GM19238 (cell line): ENCODE results near the gene DMKN.
"Not testable (repeated sequence)": the region's sequence is repeated elsewhere in the genome, so short reads cannot be mapped to it uniquely, and the experiment has no call there.

Source experiments
- DNase-seq: peaks from one replicate; pipeline ENCODE4 v3.0.0; 2011; ENCODE audit warnings: low spot score; ENCODE audit not compliant: insufficient read length

DMKN gene

DNA sequence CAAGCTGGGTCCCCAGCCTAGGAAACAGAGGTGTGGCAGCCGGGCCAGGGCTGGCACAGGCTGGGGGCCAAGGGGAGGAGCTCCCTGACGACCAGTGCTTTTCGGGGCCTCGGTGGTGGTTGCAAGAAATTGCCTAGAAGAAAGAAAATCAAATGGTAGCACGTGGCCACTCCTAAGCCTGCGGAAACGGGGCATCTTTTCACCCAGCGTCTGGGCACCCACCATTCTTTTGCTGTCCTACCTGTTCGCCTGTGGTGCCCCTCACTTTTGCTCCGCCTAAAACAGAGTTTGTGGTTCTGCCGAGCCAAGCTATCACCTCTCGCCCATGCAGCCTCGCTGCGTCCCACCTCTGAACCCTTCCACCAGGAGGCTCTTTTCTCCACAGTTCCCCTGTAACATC lies 16.0 kb downstream of the DMKN start:
- no peak for DNase-seq

DNA sequence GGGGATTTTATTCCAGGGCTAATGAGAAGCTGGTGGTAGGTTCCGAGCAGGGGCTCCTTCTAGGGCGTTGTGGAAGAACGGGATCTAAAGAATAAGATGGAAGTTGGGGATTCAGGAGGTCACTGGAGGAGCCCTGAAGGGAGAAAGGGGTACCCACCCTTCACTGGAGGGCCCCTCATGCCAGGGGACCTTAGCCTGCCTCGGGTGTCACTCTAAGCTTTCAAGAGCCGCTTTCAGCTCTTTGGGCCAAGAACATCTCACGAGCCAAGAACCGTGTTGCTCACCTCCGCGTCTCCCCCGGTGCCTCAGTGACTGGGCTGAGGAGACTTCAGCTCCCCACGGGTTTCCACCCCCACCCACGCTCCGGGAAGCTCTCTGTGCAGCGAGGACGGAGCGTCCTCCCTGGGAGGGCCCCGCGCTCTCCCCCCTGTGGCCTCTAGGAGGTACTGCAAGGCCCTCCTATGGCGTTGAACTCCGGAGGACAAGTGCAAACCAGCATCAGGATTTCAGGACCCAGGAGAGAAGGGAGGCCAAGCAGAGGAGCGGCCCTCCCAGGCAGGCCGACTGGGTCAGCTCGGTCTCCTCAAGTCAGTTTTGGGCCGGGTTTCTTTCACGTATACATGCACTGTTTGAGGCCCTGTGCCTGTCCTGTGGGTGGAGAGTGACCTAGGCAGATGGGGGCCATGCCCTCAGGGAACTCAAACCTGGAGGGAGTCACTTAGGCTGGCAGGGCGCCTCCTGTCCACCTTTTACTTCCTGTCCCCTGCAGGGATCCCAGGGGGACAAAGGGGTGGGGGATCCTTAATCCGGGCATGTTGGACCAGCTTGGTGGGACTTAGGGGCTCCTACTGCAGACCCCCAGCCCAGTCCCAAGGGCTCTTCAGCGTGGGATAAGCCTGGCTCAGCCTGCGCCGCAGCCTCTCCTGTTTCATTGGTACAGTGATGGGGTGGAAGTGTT lies 18.1 kb downstream of the DMKN start:
- DNase-seq, result peak; percentile 87

DNA sequence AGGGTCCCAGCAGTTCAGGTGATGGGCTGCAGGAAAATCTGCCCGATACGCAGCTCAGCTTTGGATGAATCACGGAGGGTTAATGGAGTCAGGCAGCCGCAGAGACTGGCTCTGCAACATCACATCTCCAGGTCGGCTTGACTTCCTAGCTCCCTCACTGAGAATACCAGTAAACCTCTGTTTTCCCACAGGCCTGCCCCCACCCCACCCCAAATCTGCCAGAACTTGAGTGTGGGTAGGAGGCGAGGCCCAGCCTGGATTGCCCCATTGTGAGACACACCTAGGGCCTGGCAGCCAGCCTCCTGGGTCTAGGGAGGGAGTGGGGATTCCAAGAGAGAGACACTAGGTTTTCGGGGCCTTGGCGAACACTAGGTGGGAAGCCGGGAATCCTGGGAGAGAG lies 19.5 kb downstream of the DMKN start:
- DNase-seq, result no peak

DNA sequence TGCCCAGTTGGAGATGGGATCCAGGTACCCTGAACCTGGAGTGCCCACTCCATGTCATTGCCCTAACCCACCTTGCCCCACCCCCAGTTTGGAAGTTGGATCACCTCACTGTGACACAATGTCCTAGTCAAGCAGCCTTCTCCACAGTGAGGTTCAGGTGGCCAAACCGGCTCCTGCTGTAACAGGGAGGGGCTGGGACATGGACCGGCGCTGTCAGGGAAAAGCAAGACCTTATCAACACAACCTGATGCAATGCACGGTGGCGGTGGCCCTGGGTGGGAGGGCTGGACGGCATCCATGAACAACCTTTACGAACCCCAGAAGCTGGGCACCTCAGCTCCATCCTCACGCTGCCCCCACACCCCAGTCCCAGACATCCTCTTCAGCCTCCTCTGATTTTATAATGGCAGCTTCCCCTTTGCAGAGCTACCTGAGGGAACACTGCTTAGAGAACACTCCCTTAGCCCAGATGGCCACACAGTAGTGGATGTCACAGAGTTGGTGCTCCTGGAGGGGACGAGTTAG lies 21.6 kb downstream of the DMKN start:
- no peak for DNase-seq

DNA sequence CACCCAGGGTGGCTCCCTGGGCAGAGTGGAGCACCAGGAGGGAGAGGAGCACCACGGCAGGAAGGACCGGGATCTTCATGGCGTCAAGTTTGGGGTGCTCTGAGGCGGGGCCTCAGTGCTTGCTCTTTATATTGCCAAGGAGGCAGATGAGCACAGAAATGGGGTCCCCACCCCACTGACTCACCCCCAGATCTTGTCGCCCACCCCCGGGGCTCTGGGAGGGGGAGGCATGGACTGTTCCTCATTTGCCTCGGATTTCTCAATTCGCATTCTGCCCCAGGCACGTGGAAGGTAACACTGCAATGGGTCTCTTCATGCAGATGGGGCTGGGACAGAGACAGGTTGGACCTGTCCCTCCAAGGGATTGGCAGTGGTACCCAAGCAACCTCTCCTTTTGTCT lies 23.1 kb downstream of the DMKN start, which contains the start of gene KRTDAP:
Gene KRTDAP, minus strand, starts transcription at position 101 of the 400 bp plus-strand sequence. Its CDS starts 22 bp downstream, at position 79.
- no peak for DNase-seq

DNA sequence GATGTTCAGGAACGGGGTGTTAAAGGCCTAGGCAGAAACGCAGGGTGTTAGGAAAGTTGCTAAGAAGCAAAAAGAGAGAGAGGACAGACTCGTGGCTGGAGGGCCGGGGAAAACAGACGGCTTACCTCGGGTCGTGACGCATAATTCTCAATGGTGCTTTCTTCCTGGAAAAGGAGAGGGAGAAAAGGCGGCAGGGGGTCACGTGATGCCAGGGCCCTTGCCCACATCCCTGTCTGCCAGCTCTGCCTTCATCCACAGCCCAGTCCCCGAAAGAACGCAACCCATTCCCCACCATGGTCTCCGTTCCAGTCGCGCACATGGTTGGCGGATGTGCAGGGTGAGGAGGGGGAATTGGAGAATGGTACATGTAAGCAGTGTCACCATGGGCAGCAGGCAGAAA lies 24.8 kb downstream of the DMKN start:
- DNase-seq, result no peak

DNA sequence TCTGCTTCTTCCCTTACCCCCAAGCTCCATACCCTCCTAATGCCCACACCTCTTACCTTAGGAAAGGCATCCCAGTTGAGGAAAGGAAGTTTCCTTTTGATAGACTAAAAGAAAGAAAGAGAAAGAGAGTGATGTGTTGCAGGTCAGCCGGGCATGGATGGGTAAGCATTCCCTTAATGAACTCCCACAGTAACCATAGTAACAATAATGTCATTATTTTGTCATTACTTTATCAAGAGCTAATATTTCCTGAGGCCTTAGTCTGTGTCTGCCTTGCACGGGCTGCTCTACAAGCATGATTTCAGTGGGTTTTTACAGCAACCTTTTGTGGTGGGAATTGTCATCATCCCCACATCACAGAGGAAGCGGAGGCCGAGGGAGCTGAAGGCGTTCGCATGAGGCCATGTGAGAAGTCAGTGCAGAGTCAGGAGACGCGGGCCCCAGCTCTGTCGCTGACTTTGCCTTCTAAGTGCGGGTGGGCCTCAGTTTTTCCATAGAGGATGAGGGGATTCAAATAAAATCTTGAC lies 25.7 kb downstream of the DMKN start:
- DNase-seq, result no peak

DNA sequence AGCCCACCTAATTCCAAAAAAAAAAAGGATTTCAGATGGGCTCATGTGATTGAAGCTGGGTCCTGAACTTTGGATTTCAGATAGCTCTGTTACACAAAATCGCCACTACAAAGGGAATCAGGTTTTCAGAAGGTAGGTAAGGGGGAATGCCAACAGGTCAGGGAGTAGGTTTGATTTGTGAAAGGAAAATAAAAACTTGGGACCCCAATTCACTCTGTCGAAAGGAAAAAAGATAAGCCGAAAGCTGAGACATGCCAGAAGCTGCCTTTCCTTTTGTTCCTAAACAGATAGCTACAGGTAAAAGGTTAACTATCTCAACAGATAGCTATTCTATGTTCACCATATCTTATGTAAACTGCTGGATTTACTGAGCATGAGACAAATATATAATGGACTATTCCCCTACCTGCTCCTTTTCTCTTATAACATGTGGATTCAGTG lies 27.2 kb downstream of the DMKN start:
- no peak for DNase-seq

DNA sequence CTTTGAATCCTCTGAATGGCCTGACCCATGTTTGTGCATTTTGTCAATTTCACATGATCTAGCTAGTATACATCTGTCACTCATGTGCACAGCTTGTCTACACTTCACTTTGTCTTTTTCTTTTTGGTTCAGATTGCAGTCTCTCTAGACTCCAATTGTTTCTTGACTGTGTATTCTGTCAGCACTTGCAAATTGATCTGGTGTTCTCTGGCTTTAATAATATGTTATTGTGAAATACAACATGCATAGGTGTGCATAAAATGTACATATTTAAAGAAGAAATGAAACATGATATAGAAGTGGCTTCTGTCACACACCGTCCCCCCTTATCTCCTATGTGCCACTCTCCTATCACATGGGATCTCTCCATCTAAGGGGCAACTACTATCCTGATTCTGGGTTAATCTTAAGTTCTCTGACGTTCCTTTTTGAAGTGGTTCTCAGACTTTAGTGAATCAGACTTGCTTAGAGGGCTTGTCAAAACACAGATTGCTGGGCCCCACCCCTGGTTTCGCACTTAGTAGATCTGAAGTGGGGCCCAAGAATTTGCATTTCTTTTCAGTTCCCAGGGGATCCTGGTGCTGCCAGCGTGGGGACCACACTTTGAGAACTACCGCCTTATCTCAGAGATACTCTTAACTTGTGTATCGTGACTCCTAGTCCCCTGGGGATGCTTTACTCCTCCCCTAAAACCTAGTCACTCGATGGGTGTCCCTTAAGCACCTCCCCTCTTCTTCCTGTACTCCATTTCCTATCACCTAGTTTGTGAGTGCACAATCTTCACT lies 29.0 kb downstream of the DMKN start:
- DNase-seq, result peak; percentile 71

DNA sequence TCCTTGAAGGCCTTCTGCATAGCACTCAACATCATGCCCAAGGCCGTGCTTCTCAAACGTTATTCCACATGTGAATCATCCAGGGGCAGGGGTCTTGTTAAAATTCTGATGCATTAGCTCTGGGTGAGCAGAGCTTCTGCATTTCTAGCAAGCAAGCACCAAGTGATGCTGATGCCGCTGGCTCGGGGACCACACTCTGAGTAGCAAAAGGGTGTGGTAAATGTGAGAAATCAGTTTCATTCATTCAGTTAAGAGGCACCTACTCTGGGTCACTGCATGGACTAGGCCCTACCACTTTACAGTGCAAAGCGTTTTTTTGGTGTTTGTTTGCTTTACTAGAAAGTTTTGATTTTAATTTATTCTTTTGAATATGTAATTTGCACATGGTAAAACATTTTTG lies 30.4 kb downstream of the DMKN start:
- DNase-seq, result no peak

DNA sequence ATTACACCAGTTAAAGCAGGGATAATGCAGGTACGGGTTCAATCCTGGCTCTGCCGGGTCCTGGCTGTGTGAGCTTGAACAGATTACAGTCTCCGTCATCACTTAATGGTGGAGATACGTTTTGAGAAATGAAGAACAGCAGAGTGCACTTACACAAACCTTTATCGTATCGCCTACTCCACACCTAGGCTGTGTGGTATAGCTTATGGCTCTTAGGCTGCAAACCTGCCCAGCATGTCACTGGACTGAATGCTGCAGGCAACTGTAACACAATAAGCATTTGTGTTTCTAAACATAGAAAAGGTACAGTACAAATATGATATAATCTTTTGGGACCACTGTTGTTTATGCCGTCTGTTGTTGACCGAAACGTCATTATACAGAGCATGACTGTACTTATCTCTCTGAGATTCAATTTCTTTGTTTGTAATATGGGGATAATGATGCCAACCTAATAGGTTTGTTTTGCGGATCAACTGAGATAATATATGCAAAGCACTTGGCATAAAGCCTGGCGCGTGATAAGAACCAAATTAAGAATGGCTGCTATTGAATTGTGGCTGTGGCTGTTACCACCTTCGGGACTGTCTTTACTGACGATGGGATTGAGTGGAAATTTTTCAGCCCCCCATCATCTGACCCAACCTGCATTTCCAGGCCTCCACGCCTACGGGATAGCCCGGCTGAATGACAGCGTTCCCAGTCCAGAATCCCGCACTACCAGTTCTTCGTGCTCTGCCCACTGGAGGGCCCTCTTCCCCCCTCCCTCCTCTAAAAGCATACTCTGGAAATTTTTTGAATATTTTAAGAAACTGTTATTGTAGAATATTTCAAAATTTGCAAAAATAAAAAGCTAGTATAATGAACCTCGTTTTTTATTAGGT lies 34.4 kb downstream of the DMKN start:
- DNase-seq, result no peak

DNA sequence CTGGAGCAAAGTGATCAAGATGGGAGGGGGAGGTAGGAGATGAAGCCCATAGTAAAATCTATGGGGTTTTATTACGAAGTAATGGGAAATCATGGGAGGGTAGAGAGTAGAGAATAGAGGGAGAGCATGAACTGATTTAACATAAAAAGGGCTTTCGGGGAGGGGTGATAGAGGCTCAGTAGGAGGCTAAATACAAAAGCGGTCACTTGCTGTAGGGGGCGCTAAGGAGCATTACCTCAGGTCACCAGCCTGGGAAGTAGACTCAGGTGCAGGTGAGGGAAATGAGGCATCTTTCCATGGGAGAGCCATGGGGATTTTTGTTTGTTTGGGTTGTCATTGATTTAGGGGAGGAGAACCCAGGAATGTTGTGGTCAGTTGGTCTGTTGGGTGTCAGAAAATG lies 37.3 kb downstream of the DMKN start:
- no peak for DNase-seq

DNA sequence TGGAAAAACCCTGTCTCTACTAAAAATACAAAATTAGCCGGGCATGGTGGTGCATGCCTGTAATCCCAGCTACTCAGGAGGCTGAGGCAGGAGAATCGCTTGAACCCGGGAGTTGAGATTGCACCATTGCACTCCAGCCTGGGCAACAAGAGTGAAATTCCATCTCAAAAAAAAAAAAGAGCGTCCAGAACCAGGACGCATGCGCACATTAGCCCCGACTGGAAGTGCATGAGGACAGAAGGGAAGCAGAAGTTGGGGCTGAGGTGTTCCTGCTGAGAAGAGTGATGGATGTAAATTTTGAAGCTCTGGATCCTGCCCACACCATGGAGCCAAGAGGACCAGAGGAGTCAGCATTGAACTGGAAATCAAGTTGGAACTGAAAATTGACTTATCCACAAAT lies 38.9 kb downstream of the DMKN start:
- DNase-seq, result not testable (repeated sequence)

DNA sequence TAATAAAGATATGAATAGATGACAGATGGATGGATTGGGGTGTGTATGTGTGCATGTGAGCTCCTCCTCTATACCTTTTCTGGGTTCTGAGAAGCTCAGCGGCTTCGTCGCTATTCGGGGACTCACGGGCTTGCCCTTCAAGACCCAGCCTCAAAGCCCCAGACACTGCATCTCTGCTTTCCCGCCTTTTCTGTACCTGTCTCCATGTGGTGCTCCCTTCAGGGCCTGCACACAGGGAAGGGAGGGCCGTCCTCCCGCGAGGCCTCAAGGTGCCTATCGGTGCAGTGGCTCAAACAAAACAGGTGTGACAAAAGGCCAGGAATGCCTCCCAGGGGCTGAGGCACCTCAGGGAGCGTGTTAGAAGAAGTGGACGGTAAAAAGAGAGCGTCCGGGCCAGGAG lies 39.3 kb downstream of the DMKN start:
- no peak for DNase-seq

DNA sequence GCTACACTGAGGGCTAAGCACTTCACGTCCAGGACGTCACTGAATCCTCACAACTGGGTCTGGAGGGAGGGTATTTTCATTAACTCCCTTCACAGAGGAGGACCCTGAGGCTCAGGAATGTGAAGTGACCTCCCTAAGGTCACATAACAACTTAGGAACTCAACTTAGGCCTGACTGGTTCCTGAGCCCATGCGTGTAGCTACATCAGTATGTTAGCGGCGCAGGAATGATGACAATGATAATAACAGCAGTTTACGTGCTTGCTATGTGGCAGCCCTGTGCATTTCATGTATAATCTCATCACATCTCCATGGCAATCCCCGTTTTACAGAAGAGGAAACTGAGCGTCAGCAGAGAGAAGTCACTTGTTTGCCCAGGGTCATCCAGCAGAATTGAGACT lies 41.5 kb downstream of the DMKN start:
- no peak for DNase-seq

DNA sequence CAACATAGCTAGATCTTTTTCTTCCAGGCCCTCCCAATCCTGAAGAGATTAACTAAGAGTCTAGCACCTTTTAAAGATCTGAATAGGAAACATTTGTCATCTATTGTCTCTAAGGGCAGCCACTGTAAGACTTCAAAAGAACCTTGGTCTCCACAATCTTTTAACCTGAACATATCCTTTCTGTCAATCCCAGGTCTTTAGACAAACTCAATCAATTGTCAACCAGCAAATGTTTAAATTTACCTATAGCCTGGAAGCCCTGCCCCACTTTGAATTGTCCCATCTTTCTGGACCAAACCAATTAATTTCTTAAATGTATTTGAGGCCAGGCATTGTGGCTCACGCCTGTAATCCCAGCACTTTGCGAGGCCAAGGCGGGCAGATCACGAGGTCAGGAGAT lies 42.4 kb downstream of the DMKN start:
- not testable (repeated sequence) for DNase-seq

DNA sequence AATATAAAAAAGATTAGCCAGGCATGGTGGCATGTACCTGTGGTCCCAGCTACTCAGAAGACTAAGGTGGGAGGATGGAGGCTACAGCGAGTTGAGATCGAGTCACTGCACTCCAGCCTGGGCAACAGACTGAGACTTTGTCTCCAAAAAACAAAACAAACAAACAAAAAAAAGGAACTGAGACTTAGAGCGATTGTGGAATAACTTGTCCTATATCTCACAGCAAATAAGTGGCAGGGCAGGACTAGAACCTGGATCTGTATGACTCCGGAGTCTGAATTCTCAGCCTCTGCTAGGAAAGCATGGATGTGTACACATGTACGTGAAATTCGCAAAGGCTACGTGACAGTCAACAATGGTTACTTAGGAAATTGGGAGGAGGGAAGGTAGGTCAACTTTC lies 43.3 kb downstream of the DMKN start:
- DNase-seq, result no peak

DNA sequence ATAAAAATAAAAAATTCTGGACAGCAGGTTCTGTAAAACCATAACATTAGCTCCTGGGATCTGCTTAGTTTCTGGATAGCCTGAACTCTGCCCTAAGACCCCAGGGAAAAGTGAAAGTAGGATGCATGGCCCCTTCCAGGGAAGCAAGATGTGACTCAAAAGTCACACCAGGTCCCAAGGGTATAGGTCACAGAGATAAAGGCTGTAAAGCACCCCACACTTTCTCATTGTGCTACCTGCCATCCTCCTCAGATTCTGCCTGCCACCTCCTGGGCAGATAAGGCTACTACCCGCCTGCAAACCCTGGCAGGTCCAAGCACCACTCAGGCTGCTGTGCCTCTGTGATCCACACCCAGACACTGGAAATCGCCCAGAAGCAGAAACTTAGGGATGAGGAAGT lies 44.8 kb downstream of the DMKN start:
- peak; percentile 71 for DNase-seq

DNA sequence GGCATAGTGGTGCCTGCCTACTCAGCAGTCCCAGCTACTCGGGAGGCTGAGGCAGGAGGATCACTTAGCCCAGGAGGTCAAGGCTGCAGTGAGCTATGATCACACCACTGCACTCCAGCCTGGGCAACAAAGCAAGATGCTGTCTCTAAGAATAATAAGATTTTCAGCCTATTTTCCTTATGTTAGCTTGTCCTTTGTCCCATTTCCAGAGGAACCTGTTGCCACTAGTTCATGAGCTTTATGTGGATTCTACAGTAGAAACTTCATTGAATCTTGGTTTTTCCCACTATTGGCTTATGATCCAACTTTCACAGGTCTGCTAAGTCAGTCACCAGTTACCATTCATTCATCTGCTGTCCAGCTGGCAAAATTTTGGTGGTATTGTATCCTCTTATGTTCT lies 47.2 kb downstream of the DMKN start:
- no peak for DNase-seq

DNA sequence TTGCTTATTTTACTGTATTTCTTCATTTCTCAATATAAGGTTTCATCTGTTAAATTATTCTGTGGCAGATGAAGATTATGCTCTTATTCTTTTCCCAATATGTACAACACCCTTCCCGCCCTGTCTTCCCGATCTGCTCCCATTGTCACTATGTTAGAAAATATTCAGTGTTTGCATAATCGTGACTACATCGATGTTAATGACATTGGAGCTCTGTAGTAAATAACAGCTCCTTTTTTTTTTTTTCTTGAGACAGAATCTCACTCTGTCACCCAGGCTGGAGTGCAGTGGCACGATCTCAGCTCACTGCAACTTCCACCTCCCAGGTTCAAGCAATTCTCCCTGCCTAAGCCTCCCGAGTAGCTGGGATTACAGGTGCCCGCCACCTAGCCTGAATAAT lies 50.5 kb downstream of the DMKN start:
- not testable (repeated sequence) for DNase-seq

DNA sequence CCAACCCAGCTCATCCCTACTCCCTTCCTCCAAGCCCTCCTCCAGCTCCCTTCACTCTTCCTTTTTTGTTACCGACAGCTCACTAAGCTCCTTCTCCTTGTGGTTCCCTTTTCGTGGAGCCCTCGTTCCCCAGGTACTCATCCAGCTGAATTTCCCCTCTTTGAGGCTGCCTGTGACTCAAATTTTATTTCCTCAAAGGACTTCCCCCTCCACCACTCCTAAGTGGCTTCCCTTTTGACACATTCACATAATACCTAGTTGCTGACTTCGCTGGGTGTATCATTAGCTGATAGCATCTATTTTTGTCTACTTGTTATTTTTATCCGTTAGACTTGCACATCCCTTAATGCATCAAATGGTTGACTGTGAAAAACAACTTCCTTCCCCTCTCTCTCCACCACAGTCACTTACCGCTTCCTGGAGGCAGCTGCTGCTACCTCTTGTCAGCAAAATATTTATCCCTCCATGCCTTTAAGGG lies 50.9 kb downstream of the DMKN start:
- DNase-seq, result peak; percentile 51
